GM12878 (cell line): Measurements from ENCODE around the gene ADGRF1. TPM values are rescaled to one million over a fixed set of nuclear protein-coding genes. Genes with fewer than 3 reads are reported as not detected.

Experiments
- ATAC-seq: fragments of 200-7000 bp; cut with Tn5 transposase; 3 replicates; pipeline ENCODE4 v1.9.1; 2020; ENCODE audit warnings: mild to moderate bottlenecking, moderate library complexity
- BruUV-seq: library from RNA; stranded (reverse); fragments of 400-500 nt; replicated peaks from 2 replicates; lab custom pipeline; 2021; lab: Mats Ljungman, UMichigan
- CTCF ChIA-PET: fragments of 300-600 bp; sonication (Branson Sonifier 250); formaldehyde crosslinking; extraction: SDS; loops from one replicate; lab custom pipeline; 2021; ENCODE audit warnings: inconsistent platforms; lab: Yijun Ruan, JAX
- POLR2A ChIA-PET: fragments of 350-600 bp; formaldehyde crosslinking; extraction: SDS; loops from one replicate; lab custom pipeline; 2021; ENCODE audit warnings: inconsistent platforms; lab: Charles Lee
- RAD21 ChIA-PET: fragments of 300-600 bp; sonication (Branson Sonifier 250); formaldehyde crosslinking; loops from one replicate; lab custom pipeline; 2023; ENCODE audit warnings: antibody characterized with exemption; ENCODE audit not compliant: unreplicated experiment; lab: Charles Lee
- SMC1A ChIA-PET: fragments of 300-600 bp; sonication (Branson Sonifier 250); formaldehyde crosslinking; loops from one replicate; lab custom pipeline; 2023; ENCODE audit not compliant: unreplicated experiment, uncharacterized antibody; lab: Charles Lee
- DNase-seq: peaks from one replicate; pipeline ENCODE4 v3.0.0-alpha.2; 2011; ENCODE audit warnings: low read depth, low spot score
- FAIRE-seq: peaks from 3 replicates; lab custom pipeline; 2011; peaks lifted over from hg19 to GRCh38; lab: Jason Lieb, UNC
- H2AFZ ChIP-seq: 2 replicates; pipeline ENCODE4 v1.6.0; 2011; ENCODE audit warnings: low read depth, low read length, control low read depth; ENCODE audit not compliant: control insufficient read depth
- H3K27ac ChIP-seq: 2 replicates; pipeline ENCODE4 v1.5.1; 2011; ENCODE audit warnings: control low read depth; ENCODE audit not compliant: control insufficient read depth, insufficient read depth
- H3K27me3 ChIP-seq, 2 experiments: replicated peaks in 1 of 2; 2 replicates each; pipeline versions ENCODE4 v1.6.0 to v1.6.1; 2011; ENCODE audit warnings: low read length in 1 of 2; ENCODE audit not compliant: control insufficient read depth in 2 of 2, insufficient read depth in 2 of 2
- H3K36me3 ChIP-seq, 2 experiments: 2 replicates each; pipeline ENCODE4 v1.5.1; 2011; ENCODE audit warnings: low read length in 1 of 2; ENCODE audit not compliant: control insufficient read depth in 2 of 2, insufficient read depth in 2 of 2
- H3K4me1 ChIP-seq: 2 replicates; pipeline ENCODE4 v1.6.1; 2011; ENCODE audit warnings: mild to moderate bottlenecking, low read length, moderate library complexity, mixed read lengths; ENCODE audit not compliant: control insufficient read depth, insufficient read depth
- H3K4me2 ChIP-seq: 2 replicates; pipeline ENCODE4 v1.6.0; 2011; ENCODE audit warnings: control low read depth; ENCODE audit not compliant: control insufficient read depth, insufficient read depth
- H3K4me3 ChIP-seq: fragments of 200-600 bp; sonication (generic); 2 replicates; pipeline ENCODE4 v1.5.1; 2016
- H3K79me2 ChIP-seq: 2 replicates; pipeline ENCODE4 v1.6.0; 2011; ENCODE audit warnings: low read length; ENCODE audit not compliant: control insufficient read depth, insufficient read depth
- H3K9ac ChIP-seq: 2 replicates; pipeline ENCODE4 v1.8.0; 2011; ENCODE audit warnings: low read length, control low read depth, mixed read lengths; ENCODE audit not compliant: control insufficient read depth, insufficient read depth
- H3K9me3 ChIP-seq: replicated peaks from 3 replicates; pipeline ENCODE4 v1.5.1; 2011; ENCODE audit warnings: mild to moderate bottlenecking, low read length; ENCODE audit not compliant: control insufficient read depth, insufficient read depth
- H4K20me1 ChIP-seq: 2 replicates; pipeline ENCODE4 v1.6.0; 2011; ENCODE audit not compliant: control insufficient read depth, insufficient read depth
- BMI1 ChIP-seq: fragments of 450-650 bp; IDR thresholded peaks from 2 replicates; pipeline ENCODE4 v1.6.1; 2016; ENCODE audit warnings: mild to moderate bottlenecking, moderate library complexity, borderline replicate concordance
- DPF2 ChIP-seq: fragments of 450-650 bp; IDR thresholded peaks from 2 replicates; pipeline ENCODE4 v1.6.1; 2017; ENCODE audit warnings: mild to moderate bottlenecking
- NR2F1 ChIP-seq: fragments of 450-650 bp; conservative IDR thresholded peaks from 2 replicates; pipeline ENCODE4 v1.6.1; 2017; ENCODE audit warnings: mild to moderate bottlenecking
- SMAD5 ChIP-seq: IDR thresholded peaks from 2 replicates; pipeline ENCODE4 v1.6.1; 2016; ENCODE audit warnings: antibody characterized with exemption, low read depth
- WGBS: methylation state at CpG from one replicate; pipeline ENCODE4 v1.1.6; 2016; ENCODE audit warnings: low lambda C conversion rate; ENCODE audit not compliant: insufficient replicate concordance, insufficient coverage; ENCODE audit errors: missing lambda C conversion rate; 5-methylcytosine and 5-hydroxymethylcytosine counted together
- in situ Hi-C: fragments of 300-500 bp; cut with MboI; formaldehyde crosslinking; loops from 9 replicates; pipeline ENCODE4 v1.14.3; 2018; ENCODE audit warnings: mixed read lengths
- intact Hi-C: fragments of 100-400 bp; cut with micrococcal nuclease; formaldehyde crosslinking; loops from one replicate; pipeline ENCODE4 v1.14.2; 2022; ENCODE audit not compliant: unreplicated experiment
- polyA plus RNA-seq, 11 experiments: library from polyadenylated mRNA; depleted of rRNA in 4 of 11; unstranded in 6 of 11; stranded (reverse) in 5 of 11; fragments of >200 nt; fragmentation: Nextera tagmentation in 4 of 11; fragmentation: Illumina TruSeq in 1 of 11; extraction: Ambion mirVana in 4 of 11; extraction: Trizol in 1 of 11; gene quantifications; 1 replicate in 1 of 11; 2 replicates in 10 of 11; pipeline versions ENCODE4 v1.2.1 to v1.2.3, GENCODE V29; 2011 to 2016; ENCODE audit warnings: inconsistent platforms in 2 of 11, missing spikeins in 2 of 11, low read depth in 1 of 11
- total RNA-seq, 4 experiments: library from RNA; depleted of rRNA in 3 of 4; stranded (reverse); fragments of >200 nt in 3 of 4; fragmentation: Illumina TruSeq in 1 of 4; extraction: Trizol in 1 of 4; gene quantifications; 2 replicates each; pipeline versions ENCODE4 v1.2.1 to v1.2.3, GENCODE V29; 2013 to 2021
- TF ChIP-seq, protein P1 (sequence below): fragments of 450-650 bp; IDR thresholded peaks from 2 replicates; pipeline ENCODE4 v1.6.1; 2017; ENCODE audit warnings: low read depth, mild to moderate bottlenecking, moderate library complexity
- TF ChIP-seq, protein P2 (sequence below): IDR thresholded peaks from 2 replicates; pipeline ENCODE4 v1.6.1; 2012; ENCODE audit warnings: mild to moderate bottlenecking, low read depth, low read length

The ADGRF1 gene
- total and polyA plus RNA-seq, 10 of the 15 experiments (the other 5 are each of a cell fraction or from before 2014, with no cell fraction given) = 0.05 TPM; not detected in 9

DNA sequence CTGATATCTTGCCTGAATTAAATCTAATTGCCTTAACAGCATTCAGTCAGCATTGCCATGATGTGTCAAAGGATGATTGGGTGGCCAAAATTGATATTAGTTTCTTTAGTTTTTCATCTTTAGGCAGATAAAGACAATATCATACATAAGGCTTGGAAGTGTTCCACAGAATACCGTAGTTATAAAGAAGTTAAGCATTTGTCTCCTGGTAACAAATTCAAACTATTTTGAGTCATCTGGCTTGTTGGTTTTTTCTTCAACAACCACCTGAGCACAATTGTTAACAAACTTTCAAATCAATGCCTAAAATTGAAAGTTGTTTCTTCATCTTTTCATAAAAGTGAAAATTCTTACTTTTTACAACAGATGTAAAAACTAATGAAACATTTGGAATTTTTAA lies 72.9 kb downstream of the ADGRF1 start:
- Histone ChIP-seq H3K4me1 (no peaks in the 10 kb centered on the region), H3K4me2 (no peak overlapping the region), H3K79me2 (no peaks in the 10 kb centered on the region), H2AFZ (no peak overlapping the region), H3K4me3 (no peak overlapping the region), H3K27ac (no peak overlapping the region), H3K9me3 (no peaks in the 10 kb centered on the region), H3K9ac (no peak overlapping the region), H3K27me3 (no peaks in the 10 kb centered on the region), H4K20me1 (no peaks in the 10 kb centered on the region), H3K36me3 (no peaks in the 10 kb centered on the region)
- DNase-seq (no peak), ATAC-seq (no peak), FAIRE-seq (no peak)
- ChIA-PET RAD21 (no interaction called here), CTCF (no interaction called here), SMC1A (no interaction called here), POLR2A (no interaction called here)
- intact Hi-C loops (no loop called here), in situ Hi-C loops (no loop called here)
- WGBS = 71% methylated on average over 1 of the region's 1 CpG
- TF ChIP-seq NR2F1 (no peak), DPF2 (no peak), BMI1 (no peak), SMAD5 (no peak)
- TF ChIP-seq, protein P1, sequence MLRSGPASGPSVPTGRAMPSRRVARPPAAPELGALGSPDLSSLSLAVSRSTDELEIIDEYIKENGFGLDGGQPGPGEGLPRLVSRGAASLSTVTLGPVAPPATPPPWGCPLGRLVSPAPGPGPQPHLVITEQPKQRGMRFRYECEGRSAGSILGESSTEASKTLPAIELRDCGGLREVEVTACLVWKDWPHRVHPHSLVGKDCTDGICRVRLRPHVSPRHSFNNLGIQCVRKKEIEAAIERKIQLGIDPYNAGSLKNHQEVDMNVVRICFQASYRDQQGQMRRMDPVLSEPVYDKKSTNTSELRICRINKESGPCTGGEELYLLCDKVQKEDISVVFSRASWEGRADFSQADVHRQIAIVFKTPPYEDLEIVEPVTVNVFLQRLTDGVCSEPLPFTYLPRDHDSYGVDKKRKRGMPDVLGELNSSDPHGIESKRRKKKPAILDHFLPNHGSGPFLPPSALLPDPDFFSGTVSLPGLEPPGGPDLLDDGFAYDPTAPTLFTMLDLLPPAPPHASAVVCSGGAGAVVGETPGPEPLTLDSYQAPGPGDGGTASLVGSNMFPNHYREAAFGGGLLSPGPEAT = no peak
- TF ChIP-seq, protein P2, sequence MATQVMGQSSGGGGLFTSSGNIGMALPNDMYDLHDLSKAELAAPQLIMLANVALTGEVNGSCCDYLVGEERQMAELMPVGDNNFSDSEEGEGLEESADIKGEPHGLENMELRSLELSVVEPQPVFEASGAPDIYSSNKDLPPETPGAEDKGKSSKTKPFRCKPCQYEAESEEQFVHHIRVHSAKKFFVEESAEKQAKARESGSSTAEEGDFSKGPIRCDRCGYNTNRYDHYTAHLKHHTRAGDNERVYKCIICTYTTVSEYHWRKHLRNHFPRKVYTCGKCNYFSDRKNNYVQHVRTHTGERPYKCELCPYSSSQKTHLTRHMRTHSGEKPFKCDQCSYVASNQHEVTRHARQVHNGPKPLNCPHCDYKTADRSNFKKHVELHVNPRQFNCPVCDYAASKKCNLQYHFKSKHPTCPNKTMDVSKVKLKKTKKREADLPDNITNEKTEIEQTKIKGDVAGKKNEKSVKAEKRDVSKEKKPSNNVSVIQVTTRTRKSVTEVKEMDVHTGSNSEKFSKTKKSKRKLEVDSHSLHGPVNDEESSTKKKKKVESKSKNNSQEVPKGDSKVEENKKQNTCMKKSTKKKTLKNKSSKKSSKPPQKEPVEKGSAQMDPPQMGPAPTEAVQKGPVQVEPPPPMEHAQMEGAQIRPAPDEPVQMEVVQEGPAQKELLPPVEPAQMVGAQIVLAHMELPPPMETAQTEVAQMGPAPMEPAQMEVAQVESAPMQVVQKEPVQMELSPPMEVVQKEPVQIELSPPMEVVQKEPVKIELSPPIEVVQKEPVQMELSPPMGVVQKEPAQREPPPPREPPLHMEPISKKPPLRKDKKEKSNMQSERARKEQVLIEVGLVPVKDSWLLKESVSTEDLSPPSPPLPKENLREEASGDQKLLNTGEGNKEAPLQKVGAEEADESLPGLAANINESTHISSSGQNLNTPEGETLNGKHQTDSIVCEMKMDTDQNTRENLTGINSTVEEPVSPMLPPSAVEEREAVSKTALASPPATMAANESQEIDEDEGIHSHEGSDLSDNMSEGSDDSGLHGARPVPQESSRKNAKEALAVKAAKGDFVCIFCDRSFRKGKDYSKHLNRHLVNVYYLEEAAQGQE = no peak
- BruUV-seq = no TSS peak
